Stimulated activated CD4-positive, alpha-beta T cell treated with anti-CD3 and anti-CD28 coated beads, TNF-alpha, amount 100 ng/mL, for 1 hour (primary cell): ENCODE results near the gene GPR39.
"Not testable (repeated sequence)": the region's sequence is repeated elsewhere in the genome, so short reads cannot be mapped to it uniquely, and the experiment has no call there.

Experiments used
- DNase-seq, 3 donors: peaks; one replicate each; pipeline ENCODE4 v3.0.0-alpha.2; 2020; ENCODE audit warnings: low read depth in 3 of 3, low spot score in 1 of 3

GPR39 gene

DNA sequence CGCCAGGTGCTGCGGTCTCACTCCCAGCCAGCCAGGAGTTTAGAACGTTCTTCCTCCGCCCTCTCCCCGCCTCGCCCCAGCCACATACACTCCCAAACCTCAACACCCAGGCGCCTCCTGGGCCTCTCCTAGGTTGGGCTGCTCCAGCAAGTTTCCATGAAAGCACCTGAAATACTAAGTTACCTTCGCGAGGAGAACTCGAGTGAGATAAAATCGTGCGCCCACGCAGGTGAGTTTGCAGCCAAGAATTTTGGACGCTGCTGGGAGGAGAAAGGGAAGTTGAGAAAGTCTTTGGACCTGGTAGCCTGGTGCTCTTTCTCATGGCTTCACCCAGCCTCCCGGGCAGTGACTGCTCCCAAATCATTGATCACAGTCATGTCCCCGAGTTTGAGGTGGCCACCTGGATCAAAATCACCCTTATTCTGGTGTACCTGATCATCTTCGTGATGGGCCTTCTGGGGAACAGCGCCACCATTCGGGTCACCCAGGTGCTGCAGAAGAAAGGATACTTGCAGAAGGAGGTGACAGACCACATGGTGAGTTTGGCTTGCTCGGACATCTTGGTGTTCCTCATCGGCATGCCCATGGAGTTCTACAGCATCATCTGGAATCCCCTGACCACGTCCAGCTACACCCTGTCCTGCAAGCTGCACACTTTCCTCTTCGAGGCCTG lies at the start of gene GPR39:
TSS of gene GPR39 (plus strand) at position 83 of the 673 bp plus-strand sequence.
- DNase-seq, result no peak

DNA sequence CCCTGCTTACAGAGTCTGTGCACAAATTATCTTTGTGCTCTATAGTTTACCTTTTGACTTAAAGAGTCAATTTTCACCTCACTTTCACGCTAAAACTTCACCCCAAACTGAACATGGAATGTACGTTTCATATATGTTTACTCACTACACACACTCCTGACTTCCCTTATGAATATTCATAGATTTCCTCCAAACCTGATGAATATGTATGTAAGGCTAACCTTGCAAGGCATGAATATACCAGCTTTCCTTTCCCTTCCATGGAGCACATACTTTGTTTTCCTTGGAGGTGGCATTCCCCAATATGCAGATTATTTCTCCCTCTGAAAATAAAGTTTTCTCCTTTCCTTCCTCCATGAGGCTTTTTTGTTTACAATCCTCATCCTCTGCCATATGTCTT lies 48.4 kb upstream of the GPR39 start:
- DNase-seq, result no peak

DNA sequence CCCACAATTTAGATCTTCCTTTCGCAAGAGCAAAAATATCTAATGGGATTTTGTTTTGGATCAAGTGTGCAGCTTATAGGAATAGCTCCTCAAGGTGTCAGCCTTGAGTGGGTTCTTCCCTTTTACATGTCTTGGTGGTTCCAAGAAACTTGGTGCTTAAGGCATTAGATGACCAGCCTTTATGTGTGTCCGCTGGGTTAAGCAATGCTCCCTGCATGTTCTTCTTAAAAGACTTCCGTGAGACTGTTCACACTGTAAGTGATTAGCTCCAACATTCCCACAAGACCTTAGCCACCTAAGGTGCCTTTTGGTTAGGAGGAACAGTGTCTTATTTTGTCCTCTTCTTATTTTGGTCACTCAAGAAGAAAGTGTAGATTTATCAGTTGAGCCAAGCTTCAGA lies 44.3 kb upstream of the GPR39 start:
- DNase-seq, result no peak

DNA sequence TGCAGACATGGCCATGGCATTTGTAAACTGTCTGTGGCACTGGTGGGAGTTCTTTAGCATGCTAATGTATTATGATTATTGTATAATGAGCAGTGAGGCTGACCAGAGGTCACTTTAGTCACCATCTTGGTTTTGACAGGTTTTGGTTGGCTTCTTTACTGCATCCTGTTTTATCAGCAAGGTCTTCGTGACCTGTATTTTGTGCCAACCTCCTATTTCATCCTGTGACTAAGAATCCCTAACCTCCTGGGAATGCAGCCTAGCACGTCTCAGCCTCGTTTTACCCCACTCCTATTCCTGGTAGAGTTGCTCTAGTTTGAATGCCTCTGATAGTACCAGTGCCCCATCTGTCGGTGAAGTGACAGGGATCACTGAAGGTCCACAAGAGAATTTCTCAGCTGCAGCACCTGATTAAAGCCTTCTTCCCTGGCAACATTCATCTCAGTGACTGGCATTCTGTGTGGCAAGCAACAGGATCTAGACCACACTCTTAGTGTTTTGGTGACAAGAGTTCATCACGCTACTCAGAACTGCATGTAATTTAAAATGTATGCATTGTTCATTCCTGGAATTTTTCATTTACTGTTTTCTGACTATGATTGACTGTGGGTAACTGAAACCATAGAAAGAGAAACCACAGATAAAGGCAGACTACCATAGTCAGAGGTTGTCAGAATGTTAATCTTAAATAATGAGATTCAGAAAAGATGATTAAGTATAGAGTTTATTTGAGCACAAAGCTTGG lies 43.0 kb upstream of the GPR39 start:
- no peak for DNase-seq

DNA sequence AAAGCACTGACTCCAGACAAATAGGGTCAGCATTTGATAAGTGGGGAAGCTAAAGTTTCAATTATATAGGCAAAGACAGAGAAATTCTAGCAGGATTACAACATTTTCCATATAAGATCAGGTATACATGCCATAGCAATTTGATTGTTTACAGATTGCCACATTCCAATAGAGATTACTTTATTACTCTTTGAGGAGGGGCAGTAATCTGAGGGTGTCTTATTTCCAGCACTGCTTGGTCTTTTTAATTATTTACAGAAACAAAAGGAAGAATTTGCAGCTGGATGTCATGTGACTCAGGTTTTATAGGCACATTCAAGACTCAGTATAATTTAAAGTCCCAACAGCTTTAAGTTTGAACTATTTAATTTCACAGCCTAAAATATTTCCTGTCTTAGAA lies 42.5 kb upstream of the GPR39 start:
- no peak for DNase-seq

DNA sequence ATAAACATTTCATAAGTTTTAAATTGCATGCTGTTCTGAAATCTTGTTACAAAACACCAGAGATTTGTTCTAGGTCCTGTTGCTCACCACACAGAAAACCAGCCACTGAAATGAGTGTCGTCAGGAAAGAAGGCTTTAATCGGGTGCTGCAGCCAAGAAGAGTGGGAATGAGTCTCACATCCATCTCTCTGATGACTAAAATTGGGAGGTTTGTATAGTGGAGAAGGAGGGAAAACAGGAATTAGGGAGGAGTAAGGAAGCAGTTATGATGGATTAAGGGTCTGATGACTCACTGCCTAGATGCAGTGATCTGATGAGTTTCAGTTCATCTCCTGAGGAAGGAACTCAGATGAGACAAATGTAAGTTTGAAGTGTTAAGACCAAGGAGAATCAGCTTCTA lies 42.1 kb upstream of the GPR39 start:
- DNase-seq, result no peak

DNA sequence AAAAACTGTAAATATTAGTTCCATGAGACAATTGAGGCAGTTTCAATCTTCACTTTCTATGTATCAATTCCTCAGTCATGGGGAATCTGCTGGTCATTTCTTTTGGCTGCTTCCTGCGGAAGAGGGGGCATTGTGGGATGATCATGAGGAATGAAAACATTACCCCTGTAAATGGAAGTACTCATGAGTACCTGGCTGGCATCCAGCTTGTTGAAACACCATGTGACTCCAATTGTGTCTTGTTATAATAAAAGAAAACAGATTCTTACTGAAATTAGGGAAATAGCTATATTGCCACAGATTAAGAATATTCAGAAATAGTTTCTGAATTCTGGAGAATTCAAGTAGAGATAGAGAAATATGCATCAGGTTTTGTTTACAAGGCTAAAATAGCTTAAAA lies 41.6 kb upstream of the GPR39 start:
- no peak for DNase-seq

DNA sequence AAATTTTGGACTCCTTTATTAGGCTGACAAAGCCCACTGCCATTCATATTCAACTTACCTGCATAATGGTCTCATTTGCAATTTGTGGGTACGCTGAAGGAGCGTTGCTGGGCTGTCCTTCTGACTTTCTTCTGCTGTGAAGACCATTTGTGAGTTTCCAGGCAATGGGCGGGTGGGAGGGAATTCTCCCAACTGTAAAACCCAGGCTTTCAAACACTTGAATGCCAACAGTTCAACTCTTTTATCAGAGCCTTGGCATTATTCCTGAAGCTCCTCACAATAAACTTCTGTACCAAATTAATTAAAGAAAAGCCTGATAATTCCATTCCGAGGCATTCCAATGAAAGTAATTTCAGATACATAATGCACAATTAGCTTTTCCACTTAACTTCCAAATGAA lies 35.2 kb upstream of the GPR39 start:
- DNase-seq, result no peak

DNA sequence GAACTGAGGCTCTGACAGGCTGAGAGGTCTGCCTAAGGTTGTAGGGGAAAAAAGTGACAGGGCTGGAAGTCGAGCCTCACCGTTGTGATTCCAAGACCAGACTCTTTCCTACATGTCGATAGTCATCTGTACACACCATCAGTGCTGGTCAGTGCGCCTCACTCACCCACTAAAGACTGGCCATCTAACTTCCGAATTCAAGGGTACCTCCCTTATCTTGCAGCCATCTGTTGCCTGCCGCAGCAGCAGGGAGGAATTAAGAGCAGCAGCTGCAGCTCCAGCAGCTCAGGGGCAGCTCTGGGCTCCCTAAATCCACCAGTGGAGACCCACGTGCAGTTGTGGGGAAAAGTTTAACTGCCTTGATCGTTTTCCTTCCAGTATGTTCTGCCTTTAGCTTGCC lies 32.6 kb upstream of the GPR39 start:
- no peak for DNase-seq

DNA sequence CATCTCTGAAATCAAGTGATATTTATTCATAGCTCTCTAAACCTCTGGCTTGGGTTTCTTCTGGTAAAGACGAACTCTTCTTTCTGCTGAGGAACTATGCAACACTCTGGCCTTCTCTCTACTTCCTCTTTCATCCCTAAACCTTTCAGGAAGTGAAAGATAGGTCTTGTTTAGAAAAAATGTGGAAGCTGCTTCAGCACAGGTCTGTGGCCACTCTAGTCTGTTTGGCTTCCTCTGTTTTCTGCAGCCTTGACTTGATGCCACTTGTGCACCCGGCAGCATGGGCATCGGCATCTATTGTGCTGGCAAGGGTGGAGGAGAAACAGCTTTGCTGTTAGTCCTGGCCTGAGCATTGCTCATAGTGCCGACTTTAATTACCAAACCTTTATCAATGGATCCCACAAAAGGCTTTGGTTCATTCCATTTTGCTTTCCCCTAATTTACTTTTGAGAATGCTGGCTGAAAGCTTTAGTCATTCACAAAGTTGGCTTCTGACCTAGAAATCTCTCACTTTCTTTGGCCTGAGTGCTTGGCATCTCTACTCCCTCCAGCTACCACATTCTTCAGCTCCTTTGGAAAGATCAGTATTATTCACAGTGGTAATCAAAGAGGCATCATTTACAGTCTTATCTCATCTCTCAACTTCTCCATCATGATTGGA lies 32.0 kb upstream of the GPR39 start:
- no peak for DNase-seq

DNA sequence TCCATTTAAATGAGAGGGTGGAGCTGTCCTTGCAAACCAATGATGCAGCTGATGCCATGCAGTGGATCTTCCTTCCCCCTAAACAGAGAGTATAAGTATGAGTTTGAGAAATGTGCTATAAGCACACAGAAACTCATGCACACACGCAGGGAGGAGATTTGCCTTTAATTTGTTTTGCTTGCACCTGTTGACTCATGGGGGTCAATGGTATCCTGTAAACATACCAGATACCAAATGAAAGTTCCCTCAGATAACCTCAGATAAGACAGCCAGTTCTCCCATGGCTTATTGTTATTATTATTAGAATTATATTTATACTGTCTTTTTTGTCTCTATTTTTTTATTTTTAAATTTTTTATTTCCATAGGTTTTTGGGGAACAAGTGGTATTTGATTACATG lies 29.5 kb upstream of the GPR39 start:
- DNase-seq, result no peak

DNA sequence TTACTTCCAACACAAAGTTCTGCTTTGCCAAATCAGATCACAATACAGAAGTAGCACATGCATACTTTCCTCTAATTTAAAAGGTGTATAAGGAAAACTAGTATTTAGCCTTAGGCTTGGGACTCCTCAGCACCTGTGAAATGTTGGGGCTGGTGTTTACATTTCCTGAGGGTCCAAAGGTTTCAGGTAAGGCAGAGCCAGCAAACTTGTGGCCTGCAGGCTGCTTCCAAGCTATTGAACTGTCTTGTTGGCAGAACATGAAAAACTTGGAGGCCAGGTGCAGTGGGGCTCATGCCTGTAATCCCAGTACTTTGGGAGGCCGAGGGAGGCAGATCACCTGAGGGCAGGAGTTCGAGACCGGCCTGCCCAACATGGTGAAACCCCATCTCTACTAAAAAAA lies 26.5 kb upstream of the GPR39 start:
- no peak for DNase-seq

DNA sequence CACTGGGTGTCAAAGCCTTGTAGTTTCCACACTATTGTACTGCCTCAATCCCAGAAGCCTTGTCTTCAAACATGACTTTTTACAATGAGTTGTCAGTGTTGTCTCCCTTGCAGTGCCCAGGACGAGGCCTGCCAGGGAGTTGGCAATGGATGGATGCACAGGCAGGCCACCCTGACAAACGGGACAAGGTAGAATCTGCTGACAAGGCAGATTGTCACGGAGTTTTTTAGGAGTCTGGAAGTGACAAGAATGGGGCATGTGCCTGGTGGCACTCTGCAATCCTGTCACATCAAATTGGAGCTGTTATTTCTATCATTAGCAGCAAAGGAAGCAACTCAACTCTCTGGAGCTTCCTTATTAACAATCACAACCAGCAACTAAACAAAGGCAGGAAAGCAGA lies 25.2 kb upstream of the GPR39 start:
- DNase-seq, result no peak

DNA sequence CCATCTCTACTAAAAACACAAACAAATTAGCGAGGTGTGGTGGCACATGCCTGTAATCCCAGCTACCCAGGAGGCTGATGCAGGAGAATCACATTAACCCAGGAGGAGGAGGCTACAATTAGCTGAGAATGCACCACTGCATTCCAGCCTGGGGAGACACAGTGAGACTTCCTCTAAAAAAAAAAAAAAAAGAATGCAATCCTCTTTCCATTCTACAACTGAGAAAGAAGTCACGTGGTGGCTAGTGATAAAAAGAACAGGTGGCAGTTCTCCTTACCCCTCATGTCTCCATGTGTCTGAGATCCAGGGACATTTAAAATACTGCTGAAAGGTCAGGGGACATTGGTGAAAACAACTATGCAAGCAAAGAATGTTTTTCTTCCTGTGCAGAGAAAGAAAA lies 24.4 kb upstream of the GPR39 start:
- no peak for DNase-seq

DNA sequence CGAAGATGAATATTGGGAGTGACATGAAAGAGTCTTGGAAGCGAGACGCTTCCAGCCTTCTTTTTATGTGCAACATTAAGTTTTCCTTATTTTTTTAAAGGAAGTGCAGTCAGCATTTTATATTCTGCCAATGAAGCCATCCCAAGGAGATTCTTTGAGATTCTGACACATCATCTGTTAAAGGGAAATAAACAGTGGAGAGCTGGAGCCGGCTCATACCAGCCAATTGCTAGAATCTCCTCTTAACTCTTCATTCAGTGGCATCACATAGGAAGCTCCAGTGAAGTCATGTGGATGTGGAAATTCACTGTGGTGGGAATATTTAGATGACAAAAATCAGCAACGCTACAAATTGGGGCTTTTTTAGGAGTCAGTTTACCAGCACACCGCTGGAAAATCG lies 23.7 kb upstream of the GPR39 start:
- DNase-seq, result no peak

DNA sequence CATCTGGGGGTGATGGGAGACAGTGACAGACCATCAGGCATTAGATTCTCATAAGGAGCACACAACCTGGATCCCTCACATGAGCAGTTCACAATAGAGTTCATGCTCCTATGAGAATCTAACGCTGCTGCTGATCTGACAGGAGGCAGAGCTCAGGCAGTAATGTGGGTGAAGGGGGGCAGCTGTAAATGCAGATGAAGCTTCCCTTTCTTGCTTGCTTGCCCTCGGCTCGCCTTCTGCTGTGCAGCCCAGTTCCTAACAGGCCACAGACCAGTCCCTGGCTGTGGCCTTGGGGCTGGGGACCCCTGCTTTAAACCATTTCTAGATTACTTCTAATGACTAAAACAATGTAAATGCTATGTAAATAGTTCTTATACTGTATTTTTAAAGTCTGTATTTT lies 19.6 kb upstream of the GPR39 start:
- DNase-seq, result not testable (repeated sequence)

DNA sequence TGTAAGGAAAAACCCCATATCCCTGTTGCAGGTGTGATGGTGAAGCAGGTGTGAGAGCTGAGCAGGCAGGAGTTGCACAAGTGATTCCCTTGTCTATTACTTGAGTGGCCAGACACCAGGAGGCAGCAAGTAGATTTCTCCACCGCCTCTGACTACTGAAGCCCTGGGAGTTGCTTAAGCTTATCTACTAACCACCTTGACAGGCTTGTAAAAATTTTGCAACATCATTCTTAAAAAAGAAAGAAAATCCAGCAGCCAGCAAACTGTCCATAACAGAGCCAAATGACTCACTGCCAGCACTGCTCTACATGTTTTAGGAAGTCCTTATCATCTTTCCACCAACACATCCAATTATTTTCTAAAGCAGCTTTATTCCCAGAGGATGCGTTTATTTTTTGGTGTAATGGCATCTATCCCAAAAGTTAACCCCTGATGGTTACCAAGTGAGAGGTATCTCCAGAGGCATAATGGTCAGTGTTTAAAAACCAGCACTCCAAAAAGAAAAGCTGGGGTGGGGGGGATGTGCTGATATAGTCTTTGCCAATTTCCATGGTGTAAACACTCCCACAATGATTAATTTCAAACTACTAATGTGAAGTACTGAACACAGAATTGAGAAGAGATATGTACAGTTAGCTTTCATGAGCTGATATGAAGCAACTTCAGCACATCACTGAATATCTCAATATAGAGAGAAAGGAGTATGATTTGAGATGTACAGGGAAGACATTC lies 16.3 kb upstream of the GPR39 start:
- no peak for DNase-seq

DNA sequence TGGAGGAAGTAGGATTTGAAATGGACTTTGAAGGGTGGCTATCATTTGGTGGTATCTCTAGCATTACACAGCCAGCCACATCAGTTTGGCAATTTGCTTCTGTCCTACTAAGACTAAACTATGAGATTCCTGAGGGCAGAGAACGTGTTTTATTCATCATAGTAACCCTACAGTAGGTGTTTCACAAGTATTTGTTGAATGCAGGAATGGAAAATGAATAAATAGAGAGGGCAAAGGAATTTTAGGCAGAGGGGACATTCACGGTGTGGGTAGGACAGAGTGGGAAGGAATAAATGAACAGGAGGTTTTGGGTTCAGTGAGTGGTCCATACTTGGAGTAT lies 15.7 kb upstream of the GPR39 start:
- no peak for DNase-seq

DNA sequence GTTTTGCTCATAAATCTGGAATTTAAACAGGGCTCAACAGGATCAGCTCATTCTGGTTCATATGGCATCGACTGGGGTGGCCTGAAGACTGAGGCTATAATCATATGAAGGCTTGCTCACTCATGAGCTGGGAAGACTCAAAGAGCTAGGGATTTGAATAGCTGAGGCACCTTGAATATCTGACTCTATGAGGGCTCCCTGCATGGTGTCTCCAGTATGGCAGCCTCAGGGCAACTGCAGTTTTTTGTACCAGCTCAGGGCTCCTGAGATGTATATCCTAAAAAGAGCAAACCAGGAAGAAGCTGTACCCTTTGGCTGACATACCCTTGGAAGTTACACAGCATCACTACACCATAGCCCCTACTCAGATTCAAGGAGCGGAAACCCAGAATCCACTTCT lies 15.3 kb upstream of the GPR39 start:
- DNase-seq, result no peak

DNA sequence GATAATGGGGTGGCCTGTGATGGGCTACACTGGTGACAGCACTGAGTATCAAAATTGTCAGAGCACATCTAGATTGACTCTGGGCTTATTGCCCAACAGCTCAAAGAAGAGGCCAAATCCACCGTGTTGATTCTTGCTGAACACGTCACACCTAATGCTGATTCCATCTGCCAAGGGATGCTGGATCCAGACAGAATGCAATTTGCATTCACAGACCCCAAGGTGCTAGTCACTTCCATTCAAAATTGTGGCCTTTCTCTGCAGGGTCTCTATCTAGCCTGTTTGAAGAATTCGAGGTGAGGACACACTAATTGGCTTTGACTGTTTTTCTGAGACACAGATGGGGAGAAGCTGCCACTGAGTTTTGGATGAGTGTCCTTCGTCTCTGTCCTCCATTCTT lies 13.5 kb upstream of the GPR39 start:
- DNase-seq, result no peak

DNA sequence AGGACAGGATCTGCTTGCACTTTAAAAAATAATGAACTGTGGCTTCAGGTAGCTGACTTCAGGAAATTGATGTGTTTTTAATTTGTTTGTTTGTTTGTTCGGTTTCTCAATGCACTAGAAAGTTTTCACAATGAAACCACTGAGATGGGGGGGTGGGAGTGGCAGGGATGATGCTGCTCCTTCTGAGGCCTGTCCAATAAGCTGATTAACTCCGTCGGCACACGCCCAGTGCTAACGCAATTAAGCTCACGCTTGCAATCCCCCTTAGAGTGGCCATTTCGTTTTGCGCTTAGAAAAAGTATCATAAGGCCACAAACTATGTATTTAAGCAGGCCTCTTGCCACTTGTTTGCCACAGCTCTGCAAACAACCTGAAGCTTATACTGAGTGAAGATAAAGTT lies 12.5 kb upstream of the GPR39 start:
- no peak for DNase-seq

DNA sequence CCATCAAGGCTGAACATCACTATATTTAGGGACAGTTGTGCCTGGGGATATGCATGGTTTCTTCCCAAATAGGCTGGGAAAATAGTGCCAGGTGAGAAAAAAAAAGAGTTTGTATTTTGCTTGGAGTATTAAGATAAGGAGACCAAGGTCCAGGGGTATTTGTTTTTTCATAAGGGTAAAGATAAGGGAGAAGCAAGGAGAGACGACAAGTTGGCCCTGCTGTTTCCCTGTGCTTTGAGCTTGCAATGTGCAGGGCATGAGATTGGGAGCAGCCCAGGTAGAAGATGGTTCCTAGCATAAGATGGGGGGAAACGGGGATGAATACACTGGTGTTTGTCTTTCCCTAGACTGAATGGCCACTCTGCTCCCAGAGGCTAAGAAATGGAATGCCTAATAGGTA lies 8.8 kb upstream of the GPR39 start:
- no peak for DNase-seq
